K562 (cell line): Measurements from ENCODE around the gene STAT6. TPM values are rescaled to one million over a fixed set of nuclear protein-coding genes. Genes with fewer than 3 reads are reported as not detected.

Experiments used
- CBX2 ChIP-seq: fragments of 200-600 bp; sonication (generic); IDR thresholded peaks from one replicate; pipeline ENCODE4 v1.6.1; 2012; ENCODE audit warnings: mild to moderate bottlenecking, low read length, inconsistent platforms; ENCODE audit not compliant: insufficient read depth, poor library complexity, severe bottlenecking
- CREB1 ChIP-seq, 2 experiments: sonication (generic) in 1 of 2; formaldehyde crosslinking in 1 of 2; IDR thresholded peaks; 2 replicates each; pipeline versions ENCODE4 v1.6.1 to v1.8.0; 2012 to 2022; ENCODE audit warnings: inconsistent platforms in 1 of 2, mild to moderate bottlenecking in 1 of 2, missing genetic modification reagents in 1 of 2, moderate library complexity in 1 of 2
- EP300 ChIP-seq: IDR thresholded peaks from 2 replicates; pipeline ENCODE4 v1.6.1; 2012; ENCODE audit warnings: low read length, improper control_type of control experiment
- FOXP1 ChIP-seq: sonication (generic); formaldehyde crosslinking; IDR thresholded peaks from 2 replicates; pipeline ENCODE4 v1.8.0; 2022; ENCODE audit warnings: mild to moderate bottlenecking, missing genetic modification reagents
- HNRNPL ChIP-seq: fragments of 200-400 bp; formaldehyde crosslinking; IDR thresholded peaks from 2 replicates; pipeline ENCODE4 v1.6.1; 2017; ENCODE audit warnings: low read depth, mild to moderate bottlenecking, low read length
- JUN ChIP-seq, 2 experiments: sonication (generic) in 1 of 2; formaldehyde crosslinking in 1 of 2; IDR thresholded peaks; 2 replicates each; pipeline versions ENCODE4 v1.6.1 to v1.8.0; 2012 to 2022; ENCODE audit warnings: borderline replicate concordance in 2 of 2, mild to moderate bottlenecking in 2 of 2, improper control_type of control experiment in 1 of 2, low read depth in 1 of 2, low read length in 1 of 2, missing genetic modification reagents in 1 of 2
- MAFF ChIP-seq: IDR thresholded peaks from 2 replicates; pipeline ENCODE4 v1.6.1; 2012; ENCODE audit warnings: low read length, improper control_type of control experiment
- MYBL2 ChIP-seq, 2 experiments: fragments of 450-650 bp in 1 of 2; sonication (generic) in 1 of 2; formaldehyde crosslinking in 1 of 2; IDR thresholded peaks; 2 replicates each; pipeline versions ENCODE4 v1.6.1 to v1.8.1; 2017 to 2022; ENCODE audit warnings: borderline replicate concordance in 1 of 2, inconsistent platforms in 1 of 2, low read depth in 1 of 2, mild to moderate bottlenecking in 1 of 2, missing genetic modification reagents in 1 of 2, moderate library complexity in 1 of 2
- NFE2 ChIP-seq: IDR thresholded peaks from 2 replicates; pipeline ENCODE4 v1.6.1; 2014; ENCODE audit warnings: antibody characterized with exemption, low read depth
- SAP30 ChIP-seq: fragments of 200-600 bp; sonication (generic); IDR thresholded peaks from 2 replicates; pipeline ENCODE4 v1.6.1; 2012; ENCODE audit warnings: borderline replicate concordance, low read depth, mild to moderate bottlenecking, moderate library complexity, low read length, control low read depth, inconsistent platforms; ENCODE audit not compliant: insufficient read depth, poor library complexity, severe bottlenecking
- SMARCB1 ChIP-seq: IDR thresholded peaks from 2 replicates; pipeline ENCODE4 v1.6.1; 2011; ENCODE audit warnings: improper control_type of control experiment, low read depth; ENCODE audit not compliant: insufficient read length
- SP2 ChIP-seq: IDR thresholded peaks from 2 replicates; pipeline ENCODE4 v1.6.1; 2011; ENCODE audit warnings: mild to moderate bottlenecking, low read depth, low read length, moderate library complexity; ENCODE audit not compliant: poor library complexity, severe bottlenecking; ENCODE audit errors: extremely low read depth
- TCF15 ChIP-seq: fragments of 250-450 bp; sonication (Bioruptor Pico); IDR thresholded peaks from 2 replicates; pipeline ENCODE4 v1.8.0; 2022; ENCODE audit warnings: moderate library complexity, mild to moderate bottlenecking, inconsistent platforms
- TGIF2 ChIP-seq: sonication (generic); formaldehyde crosslinking; IDR thresholded peaks from 2 replicates; pipeline ENCODE4 v1.8.1; 2022; ENCODE audit warnings: mild to moderate bottlenecking, missing genetic modification reagents, moderate library complexity
- VEZF1 ChIP-seq: fragments of 200-800 bp; sonication (Bioruptor generic); IDR thresholded peaks from 2 replicates; pipeline ENCODE4 v1.6.1; 2017; ENCODE audit warnings: missing genetic modification characterization, missing compliant biosample characterization
- ZBED1 ChIP-seq: IDR thresholded peaks from 2 replicates; pipeline ENCODE4 v1.6.1; 2014
- ZBTB7A ChIP-seq: IDR thresholded peaks from 2 replicates; pipeline ENCODE4 v1.6.1; 2011; ENCODE audit warnings: low read depth, mild to moderate bottlenecking, low read length, moderate library complexity, borderline replicate concordance; ENCODE audit not compliant: control insufficient read depth
- ZNF253 ChIP-seq: fragments of 250-450 bp; sonication (Bioruptor Pico); conservative IDR thresholded peaks from 2 replicates; pipeline ENCODE4 v1.6.1; 2021; ENCODE audit warnings: mild to moderate bottlenecking
- ZNF277 ChIP-seq: fragments of 250-450 bp; sonication (Bioruptor Pico); IDR thresholded peaks from 2 replicates; pipeline ENCODE4 v1.8.0; 2022; ENCODE audit warnings: inconsistent platforms, mild to moderate bottlenecking, moderate library complexity, borderline replicate concordance
- ZNF639 ChIP-seq, 2 experiments: fragments of 200-800 bp in 1 of 2; sonication (Bioruptor generic) in 1 of 2; sonication (generic) in 1 of 2; formaldehyde crosslinking in 1 of 2; IDR thresholded peaks in 1 of 2; conservative IDR thresholded peaks in 1 of 2; 2 replicates each; pipeline versions ENCODE4 v1.5.0 to v1.6.1; 2016 to 2020; ENCODE audit warnings: missing compliant biosample characterization in 1 of 2, missing genetic modification characterization in 1 of 2, missing genetic modification reagents in 1 of 2
- polyA plus RNA-seq, 8 experiments: library from polyadenylated mRNA; depleted of rRNA in 4 of 8; stranded (reverse) in 5 of 8; unstranded in 3 of 8; fragments of >200 nt; fragmentation: Nextera tagmentation in 2 of 8; fragmentation: Illumina TruSeq in 1 of 8; extraction: Ambion mirVana in 2 of 8; extraction: Trizol in 1 of 8; gene quantifications; 2 replicates each; pipeline versions ENCODE4 v1.2.1 to v1.2.3, GENCODE V29; 2011 to 2014; ENCODE audit warnings: inconsistent platforms in 1 of 8, missing spikeins in 1 of 8
- total RNA-seq, 7 experiments: library from RNA; depleted of rRNA in 6 of 7; stranded (reverse); fragments of >200 nt in 6 of 7; fragmentation: Illumina TruSeq in 2 of 7; extraction: Trizol in 2 of 7; gene quantifications; 2 replicates each; pipeline versions ENCODE4 v1.2.1 to v1.2.3, GENCODE V29; 2011 to 2021; ENCODE audit warnings: low replicate concordance in 1 of 7

STAT6 gene
- total and polyA plus RNA-seq, 9 of the 15 experiments (the other 6 are each of a cell fraction or from before 2014, with no cell fraction given): 2.4 to 49.5 (median 26.5) TPM

GRCh38 chr12:57110104-57111030 is 795 bp downstream of the STAT6 start (continued):
- TF ChIP-seq CBX2 (no peak), ZNF639 (CRISPR knock-in tag; conservative IDR thresholded peaks at IDR 0.05 in 1 of 2, IDR thresholded peaks at IDR 0.05 in 1 of 2) (no peak), EP300 (peak; percentile 25; the same call in 1 of the 2 replicates), SAP30 (no peak), ZNF277 (no peak), SP2 (no peak), TCF15 (CRISPR knock-in tag) (no peak), SMARCB1 (no peak), HNRNPL (no peak), NFE2 (no peak), CREB1 (IDR thresholded peaks at IDR 0.05) (no peak), CREB1 (CRISPR knock-in tag; IDR thresholded peaks at IDR 0.05) (no peak), VEZF1 (CRISPR knock-in tag) (peak; percentile 68), JUN (IDR thresholded peaks at IDR 0.05; ENCODE audit: borderline replicate concordance, low read depth, low read length) (no peak), JUN (CRISPR knock-in tag; IDR thresholded peaks at IDR 0.05; ENCODE audit: borderline replicate concordance) (no peak), ZBTB7A (0 out of 2 replicates have a peak, but pooled peaks have one; percentile 45), TGIF2 (CRISPR knock-in tag) (no peak), MAFF (no peak), ZBED1 (no peak), FOXP1 (CRISPR knock-in tag) (no peak), MYBL2 (IDR thresholded peaks at IDR 0.05; ENCODE audit: low read depth) (no peak), MYBL2 (CRISPR knock-in tag; IDR thresholded peaks at IDR 0.05; ENCODE audit: borderline replicate concordance) (no peak), ZNF253 (CRISPR knock-in tag) (no peak)
